Chondrocyte (in vitro differentiated cells): Measurements from ENCODE around the gene AUTS2. TPM values are rescaled to one million over a fixed set of nuclear protein-coding genes. Genes with fewer than 3 reads are reported as not detected.

Experiments used
- DNase-seq: peaks from one replicate; pipeline ENCODE4 v3.0.0; 2021; ENCODE audit warnings: mixed read lengths, low spot score
- H3K27ac Mint-ChIP-seq: one replicate; pipeline ENCODE4 v1.8.0; 2021; ENCODE audit warnings: mild to moderate bottlenecking, moderate library complexity, mixed read lengths; ENCODE audit not compliant: unreplicated experiment
- H3K27me3 Mint-ChIP-seq: 2 replicates; pipeline ENCODE4 v1.8.0; 2021; ENCODE audit warnings: low read depth, mixed read lengths
- H3K36me3 Mint-ChIP-seq: 2 replicates; pipeline ENCODE4 v1.8.0; 2021; ENCODE audit warnings: low read depth, mixed read lengths
- H3K4me1 Mint-ChIP-seq: 2 replicates; pipeline ENCODE4 v1.8.0; 2021; ENCODE audit warnings: low read depth, mild to moderate bottlenecking, mixed read lengths
- H3K4me3 Mint-ChIP-seq: one replicate; pipeline ENCODE4 v1.8.0; 2021; ENCODE audit warnings: mild to moderate bottlenecking, moderate library complexity, mixed read lengths; ENCODE audit not compliant: unreplicated experiment
- H3K9me3 Mint-ChIP-seq: 2 replicates; pipeline ENCODE4 v1.8.0; 2021; ENCODE audit warnings: low read depth, mixed read lengths
- total RNA-seq: library from RNA; stranded (reverse); gene quantifications from 3 replicates; pipeline ENCODE4 v1.2.1, GENCODE V29; 2021
- TF ChIP-seq, protein P1 (sequence below): fragments of 200-600 bp; sonication (generic); IDR thresholded peaks from 2 replicates; pipeline ENCODE4 v1.5.0; 2021; ENCODE audit warnings: antibody characterized with exemption, mild to moderate bottlenecking, moderate library complexity

Gene AUTS2
- total RNA-seq, 1 donor from 2014 or later, result 31.5 TPM

DNA sequence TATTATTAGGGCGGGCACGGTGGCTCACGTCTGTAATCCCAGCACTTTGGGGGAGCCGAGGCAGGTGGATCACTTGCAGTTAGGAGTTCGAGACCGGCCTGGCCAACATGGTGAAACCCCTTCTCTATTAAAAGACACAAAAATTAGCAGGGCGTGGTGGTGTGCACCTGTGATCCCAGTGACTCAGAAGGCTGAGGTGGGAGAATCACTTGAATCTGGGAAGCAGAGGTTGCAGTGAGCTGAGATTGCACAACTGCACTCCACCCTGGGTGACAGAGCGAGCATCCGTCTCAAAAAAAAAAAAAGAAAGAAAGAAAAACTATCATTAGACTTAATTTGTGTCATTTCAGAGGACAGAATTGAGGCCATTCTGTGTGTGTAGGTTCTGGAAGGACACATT lies 780.9 kb downstream of the AUTS2 start:
- no peak for DNase-seq
- TF ChIP-seq, protein P1, sequence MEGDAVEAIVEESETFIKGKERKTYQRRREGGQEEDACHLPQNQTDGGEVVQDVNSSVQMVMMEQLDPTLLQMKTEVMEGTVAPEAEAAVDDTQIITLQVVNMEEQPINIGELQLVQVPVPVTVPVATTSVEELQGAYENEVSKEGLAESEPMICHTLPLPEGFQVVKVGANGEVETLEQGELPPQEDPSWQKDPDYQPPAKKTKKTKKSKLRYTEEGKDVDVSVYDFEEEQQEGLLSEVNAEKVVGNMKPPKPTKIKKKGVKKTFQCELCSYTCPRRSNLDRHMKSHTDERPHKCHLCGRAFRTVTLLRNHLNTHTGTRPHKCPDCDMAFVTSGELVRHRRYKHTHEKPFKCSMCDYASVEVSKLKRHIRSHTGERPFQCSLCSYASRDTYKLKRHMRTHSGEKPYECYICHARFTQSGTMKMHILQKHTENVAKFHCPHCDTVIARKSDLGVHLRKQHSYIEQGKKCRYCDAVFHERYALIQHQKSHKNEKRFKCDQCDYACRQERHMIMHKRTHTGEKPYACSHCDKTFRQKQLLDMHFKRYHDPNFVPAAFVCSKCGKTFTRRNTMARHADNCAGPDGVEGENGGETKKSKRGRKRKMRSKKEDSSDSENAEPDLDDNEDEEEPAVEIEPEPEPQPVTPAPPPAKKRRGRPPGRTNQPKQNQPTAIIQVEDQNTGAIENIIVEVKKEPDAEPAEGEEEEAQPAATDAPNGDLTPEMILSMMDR, result no peak
- Mint-ChIP-seq H3K36me3 (no peaks in the 10 kb centered on the region), H3K4me1 (peaks cover 40% of the 10 kb centered on the region), H3K4me3 (no peak overlapping the region), H3K9me3 (peaks cover 8% of the 10 kb centered on the region), H3K27me3 (no peaks in the 10 kb centered on the region), H3K27ac (no peak overlapping the region)

DNA sequence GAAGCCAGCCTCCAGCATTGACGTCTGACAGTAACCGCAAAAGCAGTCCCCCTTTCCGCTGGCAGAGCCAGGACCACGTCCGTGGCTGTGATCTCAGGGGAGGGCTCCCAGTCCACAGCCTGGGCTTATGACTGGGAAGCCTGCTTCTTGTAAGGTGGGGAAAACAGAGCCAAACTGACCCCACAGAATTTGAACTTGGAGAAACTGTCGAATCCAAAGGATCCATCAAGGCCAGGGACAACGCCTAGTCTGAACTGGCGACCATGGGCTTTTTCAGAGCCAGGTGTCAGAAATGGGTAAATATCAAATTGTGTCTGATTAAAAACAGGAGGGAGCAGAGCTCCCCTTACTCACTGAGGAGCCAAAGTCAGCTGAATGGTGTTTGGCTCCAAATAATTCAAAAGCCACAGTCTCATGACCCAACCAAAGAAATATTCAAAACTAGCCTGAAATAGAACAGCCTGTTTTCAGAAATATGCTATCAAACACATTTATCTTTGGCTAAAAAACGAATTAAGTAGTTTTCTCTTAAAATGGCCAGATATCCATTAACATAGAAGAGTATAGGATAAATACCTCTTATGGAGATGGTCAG lies 782.2 kb downstream of the AUTS2 start:
- no peak for DNase-seq

DNA sequence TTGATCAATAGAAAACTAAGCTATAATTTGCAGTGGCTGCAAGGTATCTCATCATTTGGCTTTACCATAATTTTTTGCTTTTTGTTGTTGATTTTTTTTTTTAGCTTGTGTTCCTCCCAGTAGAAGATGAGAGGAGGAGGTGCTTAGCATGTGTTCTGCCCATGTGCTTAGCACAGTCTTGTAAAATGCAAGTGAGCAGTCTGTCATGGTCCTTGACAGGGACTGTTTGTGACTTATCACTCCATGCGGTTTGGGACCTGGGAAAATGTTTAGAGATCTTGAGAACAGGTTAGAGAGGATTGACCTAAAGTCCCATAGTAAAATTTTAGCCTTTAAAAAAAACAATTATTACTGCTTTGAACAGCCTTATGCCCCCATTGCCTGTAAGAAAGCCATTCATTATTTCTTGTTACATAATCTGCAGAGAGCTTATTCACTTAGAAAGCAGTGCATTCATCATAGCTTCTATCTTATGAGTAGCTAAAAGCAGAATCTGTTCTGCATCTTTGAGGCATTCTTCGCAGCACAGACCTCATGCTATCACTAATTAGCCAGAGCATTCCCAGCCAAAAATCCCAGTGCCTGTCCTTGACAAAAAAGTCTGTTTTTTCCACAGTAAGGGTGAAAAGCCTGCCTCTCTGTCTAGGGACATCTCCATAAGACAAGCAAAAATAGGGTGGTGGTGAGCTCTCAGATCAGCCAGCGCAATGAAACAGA lies 784.9 kb downstream of the AUTS2 start:
- H3K9me3 Mint-ChIP-seq, result peaks cover 8% of the 10 kb centered on the region
- no peaks in the 10 kb centered on the region for H3K36me3 Mint-ChIP-seq
- no peaks in the 10 kb centered on the region for H3K27me3 Mint-ChIP-seq
- TF ChIP-seq, protein P1, result no peak
- peaks cover 23% of the 10 kb centered on the region for H3K4me1 Mint-ChIP-seq
- DNase-seq, result no peak
- no peak overlapping the region for H3K4me3 Mint-ChIP-seq
- no peak overlapping the region for H3K27ac Mint-ChIP-seq

More for the DNA sequence above, 782.2 kb downstream of the AUTS2 start:
- Mint-ChIP-seq H3K9me3 (peaks cover 8% of the 10 kb centered on the region), H3K27ac (peak overlapping the region; percentile 66), H3K27me3 (no peaks in the 10 kb centered on the region), H3K4me3 (no peak overlapping the region), H3K4me1 (peaks cover 42% of the 10 kb centered on the region), H3K36me3 (no peaks in the 10 kb centered on the region)
- TF ChIP-seq, protein P1, result no peak

DNA sequence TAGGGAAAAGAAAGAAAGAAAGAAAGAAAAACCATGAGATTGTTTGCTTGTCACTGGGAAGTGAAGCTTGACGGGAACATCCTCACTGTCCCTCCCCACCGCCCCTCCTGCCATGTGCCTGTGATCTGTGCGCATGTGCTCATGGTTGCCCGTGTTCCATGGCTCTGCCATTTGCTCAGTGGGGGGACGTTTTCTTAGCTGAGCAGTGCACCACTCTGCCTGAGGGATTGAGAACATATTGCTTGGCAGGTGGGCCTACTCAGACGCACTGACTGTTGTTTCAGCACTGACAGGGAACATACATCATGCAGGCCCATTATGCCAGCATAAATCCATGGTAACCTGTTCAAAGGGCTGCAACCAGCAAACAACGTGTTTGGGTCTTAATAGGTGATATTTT lies 785.7 kb downstream of the AUTS2 start:
- TF ChIP-seq, protein P1, result no peak
- peaks cover 8% of the 10 kb centered on the region for H3K9me3 Mint-ChIP-seq
- no peak overlapping the region for H3K4me3 Mint-ChIP-seq
- H3K27ac Mint-ChIP-seq, result no peak overlapping the region
- no peaks in the 10 kb centered on the region for H3K36me3 Mint-ChIP-seq
- peaks cover 23% of the 10 kb centered on the region for H3K4me1 Mint-ChIP-seq
- no peaks in the 10 kb centered on the region for H3K27me3 Mint-ChIP-seq
- no peak for DNase-seq

DNA sequence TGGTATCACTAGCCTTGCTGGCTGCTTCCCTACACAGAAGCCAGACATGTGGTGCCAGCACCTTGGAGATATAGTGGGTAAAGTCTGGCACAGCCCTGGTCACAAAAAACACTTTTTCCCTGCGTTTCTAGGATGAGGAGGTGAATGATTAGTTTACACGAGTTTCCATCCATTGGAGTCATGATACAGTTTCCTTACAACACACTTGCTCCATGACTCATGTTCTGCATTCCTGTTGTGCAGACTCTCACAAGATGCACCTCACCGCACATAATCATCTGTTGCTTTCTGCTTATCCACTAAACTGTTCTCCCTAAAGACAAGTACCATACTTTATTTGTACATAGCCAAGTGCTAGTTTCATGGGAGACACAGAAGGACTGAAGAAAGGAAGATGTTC lies 786.6 kb downstream of the AUTS2 start:
- Mint-ChIP-seq H3K4me3 (no peak overlapping the region), H3K27ac (no peak overlapping the region), H3K9me3 (peaks cover 8% of the 10 kb centered on the region), H3K4me1 (peaks cover 22% of the 10 kb centered on the region), H3K27me3 (no peaks in the 10 kb centered on the region), H3K36me3 (no peaks in the 10 kb centered on the region)
- TF ChIP-seq, protein P1, result no peak
- no peak for DNase-seq
